Measurements from ENCODE around the gene TBC1D14.

TBC1D14 gene, protein sequence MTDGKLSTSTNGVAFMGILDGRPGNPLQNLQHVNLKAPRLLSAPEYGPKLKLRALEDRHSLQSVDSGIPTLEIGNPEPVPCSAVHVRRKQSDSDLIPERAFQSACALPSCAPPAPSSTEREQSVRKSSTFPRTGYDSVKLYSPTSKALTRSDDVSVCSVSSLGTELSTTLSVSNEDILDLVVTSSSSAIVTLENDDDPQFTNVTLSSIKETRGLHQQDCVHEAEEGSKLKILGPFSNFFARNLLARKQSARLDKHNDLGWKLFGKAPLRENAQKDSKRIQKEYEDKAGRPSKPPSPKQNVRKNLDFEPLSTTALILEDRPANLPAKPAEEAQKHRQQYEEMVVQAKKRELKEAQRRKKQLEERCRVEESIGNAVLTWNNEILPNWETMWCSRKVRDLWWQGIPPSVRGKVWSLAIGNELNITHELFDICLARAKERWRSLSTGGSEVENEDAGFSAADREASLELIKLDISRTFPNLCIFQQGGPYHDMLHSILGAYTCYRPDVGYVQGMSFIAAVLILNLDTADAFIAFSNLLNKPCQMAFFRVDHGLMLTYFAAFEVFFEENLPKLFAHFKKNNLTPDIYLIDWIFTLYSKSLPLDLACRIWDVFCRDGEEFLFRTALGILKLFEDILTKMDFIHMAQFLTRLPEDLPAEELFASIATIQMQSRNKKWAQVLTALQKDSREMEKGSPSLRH

DNA sequence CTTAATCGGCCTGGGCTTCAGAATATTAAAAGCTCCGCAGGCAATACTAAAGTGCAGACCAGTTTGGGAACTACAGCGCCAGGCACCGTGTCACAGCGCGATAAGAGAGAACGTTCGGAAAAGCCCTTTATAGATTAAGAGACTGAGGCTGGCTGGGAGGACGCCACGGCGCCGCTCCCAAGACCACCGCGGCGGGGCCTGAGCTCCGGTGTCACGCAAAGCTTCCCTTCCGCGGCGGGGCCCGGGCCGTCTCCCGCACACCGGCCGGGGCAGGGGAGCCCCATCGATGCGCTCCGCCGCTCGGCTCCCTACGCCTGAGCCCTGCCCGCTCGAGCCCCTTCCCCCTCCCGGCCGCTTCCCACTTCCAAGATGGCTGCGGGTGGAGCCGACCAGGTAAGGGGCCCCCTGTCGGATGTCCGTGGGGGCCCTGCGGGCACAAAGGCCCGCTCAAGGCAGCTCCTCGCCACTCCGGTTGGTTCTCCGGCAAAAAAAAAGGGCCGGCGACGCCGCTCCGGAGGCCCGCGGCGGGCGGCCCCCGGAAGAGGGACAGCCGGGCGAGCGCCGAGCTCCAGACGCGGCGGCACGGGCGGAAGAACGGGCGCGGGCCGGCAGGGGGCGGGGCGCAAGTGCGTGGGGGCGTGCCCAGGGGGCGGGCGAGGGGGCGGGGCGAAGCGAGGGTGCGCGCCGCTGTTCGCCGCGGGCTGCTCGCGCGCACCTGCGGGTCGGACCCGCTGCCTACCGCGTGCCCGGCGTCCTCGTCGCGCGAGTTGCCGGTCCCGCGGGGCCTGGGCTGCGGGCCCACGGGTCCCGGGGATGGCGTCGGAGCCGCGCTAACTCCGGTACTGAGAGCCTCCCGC is at the start of gene TBC1D14:
Gene TBC1D14, plus strand, starts transcription at position 714 of the 857 bp plus-strand sequence. CDS start 13,564 bp downstream, outside the sequence.
- DNase-seq: peak; percentile 82 to 86

GRCh38 chr4:6868386-6868785 is 41.2 kb upstream of the TBC1D14 start:
- no peak for DNase-seq

DNA sequence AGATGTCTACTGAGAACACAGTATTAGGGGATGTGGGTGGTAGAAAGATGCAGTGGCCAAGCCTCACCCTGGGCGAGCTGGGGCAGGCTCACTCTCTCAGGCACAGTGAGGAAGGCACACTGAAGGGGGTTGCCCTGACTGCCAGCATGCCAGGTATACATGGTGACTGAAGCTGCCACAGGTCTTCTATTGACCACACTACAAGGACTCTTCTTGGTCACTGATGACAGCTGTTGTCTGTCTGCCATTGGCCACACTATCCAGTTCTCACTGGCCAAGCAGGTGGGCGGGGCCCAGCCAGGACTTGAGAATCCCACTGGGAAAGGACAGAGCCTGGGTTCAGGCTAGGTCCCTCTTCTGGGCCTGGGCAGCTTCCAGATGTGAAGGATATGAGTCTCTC is 39.7 kb upstream of the TBC1D14 start:
- DNase-seq: no peak

GRCh38 chr4:6873291-6873690 is 36.3 kb upstream of the TBC1D14 start:
- no peak for DNase-seq

- DNase-seq: peak in 1 of 2 experiments; percentile 12
Measured at GRCh38 chr4:6873792-6874461, 35.7 kb upstream of the TBC1D14 start.

GRCh38 chr4:6874981-6875380 is 34.6 kb upstream of the TBC1D14 start:
- DNase-seq: no peak

DNA sequence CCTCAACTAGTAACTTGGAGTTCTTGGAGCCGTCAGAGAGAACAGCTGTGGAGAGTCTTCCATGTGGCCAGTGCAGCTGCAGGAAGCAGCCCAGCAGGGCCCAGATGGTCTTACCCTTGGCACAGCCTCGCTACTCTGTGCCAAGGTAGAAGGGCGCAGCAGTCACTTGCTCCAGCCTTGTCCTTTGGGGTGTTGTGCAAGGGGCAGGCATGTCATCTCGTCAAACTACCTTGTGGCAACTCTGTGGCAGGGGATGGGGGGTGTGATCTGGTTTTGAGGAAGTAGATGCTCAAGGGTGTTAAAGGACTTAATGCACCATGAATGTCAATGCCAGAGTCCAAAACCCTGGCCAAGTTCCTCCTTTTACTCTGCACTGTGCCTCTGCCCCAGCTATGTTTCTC is 34.2 kb upstream of the TBC1D14 start:
- DNase-seq: no peak

- DNase-seq: no peak
Measured at GRCh38 chr4:6876440-6876839, 33.2 kb upstream of the TBC1D14 start.

GRCh38 chr4:6877067-6877466 is 32.6 kb upstream of the TBC1D14 start:
- no peak for DNase-seq

GRCh38 chr4:6878451-6879059 is 31.1 kb upstream of the TBC1D14 start:
- DNase-seq: no peak

GRCh38 chr4:6880691-6881090 is 28.9 kb upstream of the TBC1D14 start:
- no peak for DNase-seq

- no peak for DNase-seq
Measured at GRCh38 chr4:6881908-6882307, 27.7 kb upstream of the TBC1D14 start.

- DNase-seq: no peak
Measured at GRCh38 chr4:6884341-6884870, 25.2 kb upstream of the TBC1D14 start.

GRCh38 chr4:6885953-6886557 is 23.6 kb upstream of the TBC1D14 start:
- DNase-seq: no peak

DNA sequence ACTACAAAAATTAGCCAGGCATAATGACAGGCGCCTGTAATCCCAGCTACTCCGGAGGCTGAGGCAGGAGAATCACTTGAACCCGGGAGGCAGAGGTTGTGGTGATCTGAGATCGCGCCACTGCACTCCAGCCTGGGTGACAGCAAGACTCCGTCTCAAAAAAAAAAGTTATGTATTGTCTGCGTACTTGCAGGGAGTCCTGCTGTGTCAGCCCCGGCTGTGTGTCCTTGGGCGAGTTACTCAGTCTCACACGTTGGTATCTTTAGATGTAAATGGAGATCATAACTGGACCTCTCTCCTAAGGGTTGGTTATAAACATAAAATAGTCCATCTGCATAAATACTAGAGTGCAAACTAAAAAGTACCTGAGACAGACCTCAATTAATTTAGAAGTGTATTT is 22.7 kb upstream of the TBC1D14 start:
- no peak for DNase-seq

DNA sequence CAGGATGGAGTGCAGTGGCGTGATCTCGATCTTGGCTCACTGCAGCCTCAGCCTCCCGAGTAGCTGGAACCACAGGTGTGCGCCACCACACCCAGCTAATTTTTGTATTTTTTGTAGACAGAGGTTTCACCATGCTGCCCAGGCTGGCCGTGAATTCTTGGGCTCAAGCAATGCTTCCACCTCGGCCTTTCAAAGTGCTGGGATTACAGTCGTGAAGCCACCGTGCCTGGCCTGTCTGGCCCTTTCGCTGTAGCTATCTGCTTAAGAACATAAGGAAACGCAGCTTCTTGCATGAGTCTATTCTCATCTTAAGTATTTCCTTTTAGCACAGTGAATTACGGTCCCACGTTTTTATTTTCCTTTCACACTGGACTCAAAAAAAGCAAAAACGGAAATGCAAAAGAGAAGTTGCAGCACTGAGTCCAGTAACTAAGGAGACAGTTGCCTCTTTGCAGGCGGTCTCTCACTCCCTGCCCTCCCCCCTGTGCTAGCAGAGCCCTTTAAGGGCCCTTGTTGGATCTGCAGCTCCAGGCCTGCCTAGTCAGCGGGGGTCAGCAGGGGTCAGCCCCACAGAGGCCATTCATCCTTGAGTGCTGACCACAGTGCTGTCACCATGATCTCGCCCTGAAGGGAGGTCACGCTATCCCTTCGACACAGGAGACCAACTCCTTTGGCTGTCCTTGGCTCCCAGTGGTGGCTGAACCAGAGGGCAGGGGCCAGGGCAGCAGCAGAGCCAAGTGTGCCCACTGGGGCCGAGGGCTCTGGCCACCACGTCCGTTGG is 21.8 kb upstream of the TBC1D14 start:
- DNase-seq: no peak

DNA sequence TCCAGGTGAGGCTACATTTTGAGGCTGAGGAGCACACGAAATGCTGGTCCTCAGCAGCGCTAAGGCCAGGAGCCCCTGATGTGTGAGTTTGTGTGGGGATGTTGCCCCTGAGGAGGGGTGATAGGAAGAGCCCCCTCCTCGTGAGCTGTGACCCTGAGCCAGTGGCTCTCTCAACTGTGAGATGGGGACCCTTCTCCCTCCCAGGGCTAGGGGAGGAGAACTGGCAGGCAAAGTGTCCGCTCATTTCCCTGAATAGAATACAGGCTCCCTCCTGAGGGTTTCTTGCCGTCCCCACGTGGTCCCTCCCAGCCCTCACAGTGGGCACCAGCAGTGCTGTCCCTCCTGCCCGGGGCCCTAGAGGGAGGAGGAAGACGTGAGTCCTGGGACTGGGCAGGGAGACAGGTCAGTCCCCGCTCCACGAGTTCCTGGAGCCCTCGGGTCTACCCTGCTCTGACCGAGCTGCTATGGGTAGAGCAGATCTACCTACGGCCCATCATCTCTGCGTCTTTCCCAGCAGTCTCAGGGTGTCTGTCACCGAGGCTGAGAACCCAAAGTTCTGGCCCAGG is 21.0 kb upstream of the TBC1D14 start:
- no peak for DNase-seq

GRCh38 chr4:6889101-6889735 is 20.4 kb upstream of the TBC1D14 start:
- no peak for DNase-seq

DNA sequence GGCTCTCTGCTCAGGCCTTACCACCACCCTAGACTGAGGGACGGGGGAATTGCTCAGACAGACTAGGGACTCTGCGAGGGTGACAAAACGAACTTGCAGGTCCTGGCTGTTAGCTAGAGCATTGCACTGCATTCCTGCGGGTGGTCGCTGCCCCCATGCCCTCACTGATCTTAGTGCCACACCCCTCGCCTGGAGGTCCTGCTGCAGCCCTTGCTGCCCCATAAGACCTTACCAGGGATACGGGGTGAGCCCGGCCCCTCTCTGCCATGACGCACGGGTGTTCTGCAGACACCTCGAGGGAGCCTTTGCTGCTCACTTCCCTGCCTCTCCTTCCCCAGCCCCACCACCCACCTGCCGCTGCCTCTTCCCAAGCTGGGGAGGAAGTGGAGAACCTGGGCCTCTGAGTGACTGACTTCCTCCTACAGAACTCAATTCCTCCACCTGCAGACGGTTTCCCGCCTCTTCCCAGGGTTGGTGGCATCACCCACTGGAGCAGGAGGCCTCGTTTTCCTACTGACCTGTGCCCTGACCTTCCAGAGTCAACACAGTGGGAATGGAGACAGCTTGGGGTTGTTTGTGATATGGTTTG is 19.8 kb upstream of the TBC1D14 start:
- DNase-seq: no peak

DNA sequence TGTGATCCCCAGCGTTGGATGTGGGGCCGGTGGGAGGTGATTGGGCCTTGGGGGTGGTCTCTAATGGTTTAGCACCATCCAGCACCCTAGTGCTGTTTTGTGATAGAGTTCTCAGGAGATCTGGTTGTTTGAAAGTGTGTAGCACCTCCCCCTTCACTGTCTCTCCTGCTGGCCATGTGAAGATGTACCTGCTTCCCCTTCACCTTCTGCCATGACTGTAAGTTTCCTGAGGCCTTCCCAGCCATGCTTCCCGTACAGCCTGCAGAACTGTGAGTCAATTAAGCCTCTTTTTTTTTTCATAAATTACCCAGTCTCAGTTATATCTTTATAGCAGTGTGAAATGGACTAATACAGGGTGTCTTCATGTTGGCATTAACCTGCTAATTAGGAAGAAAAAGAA is 19.3 kb upstream of the TBC1D14 start:
- no peak for DNase-seq

Data from NCI-H187 (cell line).